SK-N-MC (cell line): ENCODE data around the gene TET2.

Experiments used
- DNase-seq: peaks from one replicate; pipeline ENCODE4 v3.0.0-alpha.2; 2011; ENCODE audit warnings: low read depth, low spot score
- H3K27ac ChIP-seq: fragments of 200-600 bp; sonication (generic); 2 replicates; pipeline ENCODE4 v1.5.1; 2016; ENCODE audit warnings: mixed run types
- H3K36me3 ChIP-seq: fragments of 200-600 bp; sonication (generic); 2 replicates; pipeline ENCODE4 v1.6.1; 2017; ENCODE audit warnings: antibody characterized with exemption, low read length, mixed read lengths; ENCODE audit not compliant: insufficient read depth
- H3K4me3 ChIP-seq: fragments of 200-600 bp; sonication (generic); 2 replicates; pipeline ENCODE4 v1.5.1; 2016
- H3K9ac ChIP-seq: fragments of 200-600 bp; sonication (generic); 2 replicates; pipeline ENCODE4 v1.8.0; 2017; ENCODE audit warnings: mixed run types, mixed read lengths; ENCODE audit not compliant: insufficient read length
- H3K9me3 ChIP-seq: fragments of 200-600 bp; sonication (generic); 2 replicates; pipeline ENCODE4 v1.6.1; 2017; ENCODE audit warnings: low read depth, mild to moderate bottlenecking, antibody characterized with exemption, low read length, moderate library complexity, mixed read lengths
- EZH2 ChIP-seq: fragments of 200-600 bp; sonication (generic); IDR thresholded peaks from one replicate; pipeline ENCODE4 v1.6.1; 2017; ENCODE audit warnings: antibody characterized with exemption
- FOXP2 ChIP-seq: optimal IDR thresholded peaks from 2 replicates; pipeline ENCODE3; 2011; ENCODE audit warnings: mild to moderate bottlenecking, moderate library complexity; ENCODE audit not compliant: insufficient read depth; ENCODE audit errors: extremely low read length, control extremely low read depth
- POLR2AphosphoS5 ChIP-seq: IDR thresholded peaks from 2 replicates; pipeline ENCODE4 v1.6.1; 2012; ENCODE audit warnings: mild to moderate bottlenecking, low read depth, low read length, borderline replicate concordance

Gene TET2

DNA sequence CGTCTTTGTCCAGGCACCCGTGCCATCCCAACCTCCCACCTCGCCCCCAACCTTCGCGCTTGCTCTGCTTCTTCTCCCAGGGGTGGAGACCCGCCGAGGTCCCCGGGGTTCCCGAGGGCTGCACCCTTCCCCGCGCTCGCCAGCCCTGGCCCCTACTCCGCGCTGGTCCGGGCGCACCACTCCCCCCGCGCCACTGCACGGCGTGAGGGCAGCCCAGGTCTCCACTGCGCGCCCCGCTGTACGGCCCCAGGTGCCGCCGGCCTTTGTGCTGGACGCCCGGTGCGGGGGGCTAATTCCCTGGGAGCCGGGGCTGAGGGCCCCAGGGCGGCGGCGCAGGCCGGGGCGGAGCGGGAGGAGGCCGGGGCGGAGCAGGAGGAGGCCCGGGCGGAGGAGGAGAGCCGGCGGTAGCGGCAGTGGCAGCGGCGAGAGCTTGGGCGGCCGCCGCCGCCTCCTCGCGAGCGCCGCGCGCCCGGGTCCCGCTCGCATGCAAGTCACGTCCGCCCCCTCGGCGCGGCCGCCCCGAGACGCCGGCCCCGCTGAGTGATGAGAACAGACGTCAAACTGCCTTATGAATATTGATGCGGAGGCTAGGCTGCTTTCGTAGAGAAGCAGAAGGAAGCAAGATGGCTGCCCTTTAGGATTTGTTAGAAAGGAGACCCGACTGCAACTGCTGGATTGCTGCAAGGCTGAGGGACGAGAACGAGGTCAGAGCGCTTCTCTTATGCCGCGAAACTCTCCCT is at the start of gene TET2:
Gene TET2, plus strand, starts transcription at position 601 of the 740 bp plus-strand sequence. CDS start 87,067 bp downstream, outside the sequence.
- Histone ChIP-seq H3K9ac (peak within 1 kb of the TSS; percentile 94), H3K36me3 (peaks cover 5% of the 10 kb centered on the region; the same call in 1 of the 2 replicates), H3K9me3 (no peaks in the 10 kb centered on the region), H3K27ac (peak within 1 kb of the TSS; percentile 74), H3K4me3 (peak within 1 kb of the TSS; percentile 82)
- TF ChIP-seq POLR2AphosphoS5 (peak; percentile 85), FOXP2 (no peak)
- no peak for DNase-seq

DNA sequence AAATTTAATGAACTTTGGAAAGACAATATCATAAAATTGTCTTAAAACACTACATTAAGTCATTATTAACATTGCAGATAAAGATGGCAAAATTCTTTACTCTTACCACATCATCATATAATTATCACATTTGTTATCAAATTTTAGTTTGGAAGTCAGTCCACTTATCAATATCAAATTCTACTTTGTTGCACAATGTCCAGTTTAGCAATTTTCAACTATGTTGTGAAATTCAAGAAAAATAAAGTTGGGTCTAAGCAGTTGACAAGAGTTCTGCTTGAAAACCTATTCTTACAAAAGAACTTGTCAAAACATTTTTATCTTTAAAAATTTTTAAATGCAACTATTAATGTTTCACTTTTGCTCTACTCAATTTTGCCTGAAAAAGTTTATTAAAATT is 44.7 kb upstream of the TET2 start:
- no peaks in the 10 kb centered on the region for H3K9me3 ChIP-seq

DNA sequence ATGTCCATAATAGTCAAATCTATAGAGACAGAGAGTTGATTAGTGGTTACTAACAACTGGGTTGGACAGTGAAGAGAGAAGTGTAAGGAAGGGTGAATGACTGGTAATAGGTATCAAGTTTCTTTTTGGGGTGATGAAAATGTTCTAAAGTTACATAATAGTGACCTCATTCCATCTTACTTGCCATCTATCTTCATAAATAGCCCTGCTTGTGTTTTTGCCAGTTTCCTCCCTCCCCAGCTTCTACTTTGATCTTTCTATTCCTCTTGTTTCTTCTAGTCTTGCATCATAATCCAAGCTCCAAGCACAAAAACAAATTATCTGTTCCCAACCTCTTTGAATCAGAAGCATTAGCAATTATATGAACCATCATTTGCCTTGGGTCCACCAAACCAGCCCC is 40.2 kb upstream of the TET2 start:
- Histone ChIP-seq H3K27ac (no peak overlapping the region), H3K36me3 (no peaks in the 10 kb centered on the region), H3K4me3 (no peak overlapping the region), H3K9ac (no peak overlapping the region), H3K9me3 (no peaks in the 10 kb centered on the region)
- DNase-seq: no peak
- TF ChIP-seq FOXP2: no peak
- no peak for TF ChIP-seq POLR2AphosphoS5
- no peak for TF ChIP-seq EZH2

More for the DNA sequence above, 44.7 kb upstream of the TET2 start:
- Histone ChIP-seq H3K27ac (no peak overlapping the region), H3K9ac (no peak overlapping the region), H3K4me3 (no peak overlapping the region), H3K36me3 (no peaks in the 10 kb centered on the region)
- TF ChIP-seq EZH2 (no peak), FOXP2 (no peak), POLR2AphosphoS5 (no peak)
- no peak for DNase-seq

DNA sequence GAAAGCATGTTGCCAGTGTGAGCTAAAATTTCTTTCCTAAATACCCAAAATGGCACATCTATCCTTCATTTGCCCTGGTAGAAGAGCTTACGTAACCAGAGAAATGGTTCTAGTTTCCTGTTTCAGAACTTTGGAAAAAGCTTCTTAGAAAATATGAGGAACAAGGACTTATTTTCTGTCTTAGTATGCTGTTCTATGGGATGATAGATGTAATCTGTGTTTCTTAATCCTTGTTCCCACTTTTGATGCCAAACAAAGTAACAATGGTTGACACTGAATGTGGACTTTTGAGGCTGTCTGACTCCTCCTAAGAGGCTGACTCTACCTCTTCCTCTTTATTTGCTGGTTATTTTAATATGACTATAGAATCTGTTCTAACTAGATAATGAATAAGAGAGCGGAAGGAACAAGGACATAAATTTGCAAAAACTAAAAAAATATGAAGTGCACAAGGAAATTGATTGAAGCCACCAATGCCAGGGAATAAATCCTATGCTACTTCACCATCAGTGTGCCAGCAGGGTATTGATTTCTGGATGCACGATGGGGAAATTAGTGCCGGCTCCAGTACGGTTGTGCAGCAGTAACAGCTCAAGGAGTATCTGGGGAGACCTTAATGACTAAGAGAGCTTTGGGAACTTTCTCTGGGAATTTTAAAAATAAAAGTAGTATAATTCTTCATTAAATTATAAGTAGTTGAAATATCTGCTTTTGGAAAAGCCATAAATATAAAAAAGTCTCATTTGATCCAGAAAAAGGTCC is 39.4 kb upstream of the TET2 start:
- H3K9me3 ChIP-seq: no peaks in the 10 kb centered on the region
- no peak overlapping the region for H3K9ac ChIP-seq
- TF ChIP-seq EZH2: no peak
- TF ChIP-seq FOXP2: no peak
- TF ChIP-seq POLR2AphosphoS5: no peak
- H3K4me3 ChIP-seq: no peak overlapping the region
- no peak overlapping the region for H3K27ac ChIP-seq
- no peak for DNase-seq
- no peaks in the 10 kb centered on the region for H3K36me3 ChIP-seq

DNA sequence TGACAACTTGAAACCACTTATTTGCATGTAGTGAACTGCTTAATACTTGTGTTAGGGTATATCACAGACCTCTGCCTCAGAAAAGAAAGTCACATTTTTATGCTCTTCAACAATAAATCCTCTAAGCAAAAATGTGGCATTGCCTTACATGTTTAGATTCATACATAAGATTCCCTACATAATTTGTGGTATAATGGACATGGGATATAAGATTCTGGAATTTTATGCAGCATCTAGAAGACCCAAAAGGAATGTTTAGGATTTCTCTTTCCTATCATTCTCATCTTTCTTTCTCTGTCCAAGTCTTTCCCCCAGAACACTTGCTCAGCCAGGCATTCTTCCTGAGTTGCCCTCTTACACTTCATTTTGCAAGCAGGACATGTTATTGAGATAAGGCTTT is 37.7 kb upstream of the TET2 start:
- Histone ChIP-seq H3K9ac (no peak overlapping the region), H3K9me3 (no peaks in the 10 kb centered on the region), H3K27ac (no peak overlapping the region), H3K36me3 (no peaks in the 10 kb centered on the region), H3K4me3 (no peak overlapping the region)
- TF ChIP-seq FOXP2: no peak
- no peak for TF ChIP-seq POLR2AphosphoS5
- TF ChIP-seq EZH2: no peak
- no peak for DNase-seq

DNA sequence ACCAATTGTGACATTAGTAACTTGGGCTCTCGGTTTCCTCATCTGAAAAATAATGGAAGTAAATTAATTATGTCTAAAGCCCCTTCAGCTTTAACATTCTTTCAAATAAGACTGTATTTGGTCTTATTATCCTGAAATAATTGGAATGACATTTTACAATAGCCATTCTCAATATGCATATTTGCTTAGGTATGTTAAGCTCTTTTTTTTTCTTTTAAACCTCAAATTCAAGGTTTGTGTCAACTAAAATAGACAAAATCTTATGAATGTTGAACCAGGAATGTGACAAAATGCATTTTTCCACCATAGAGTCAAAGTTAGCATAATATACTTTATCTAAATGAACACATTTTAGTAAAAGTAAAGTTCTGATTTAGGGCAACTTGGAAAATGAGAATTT is 34.4 kb upstream of the TET2 start:
- no peak overlapping the region for H3K27ac ChIP-seq
- no peak for DNase-seq
- TF ChIP-seq FOXP2 (no peak), POLR2AphosphoS5 (no peak), EZH2 (no peak)
- H3K9ac ChIP-seq: no peak overlapping the region
- H3K4me3 ChIP-seq: no peak overlapping the region
- H3K9me3 ChIP-seq: no peaks in the 10 kb centered on the region
- no peaks in the 10 kb centered on the region for H3K36me3 ChIP-seq

DNA sequence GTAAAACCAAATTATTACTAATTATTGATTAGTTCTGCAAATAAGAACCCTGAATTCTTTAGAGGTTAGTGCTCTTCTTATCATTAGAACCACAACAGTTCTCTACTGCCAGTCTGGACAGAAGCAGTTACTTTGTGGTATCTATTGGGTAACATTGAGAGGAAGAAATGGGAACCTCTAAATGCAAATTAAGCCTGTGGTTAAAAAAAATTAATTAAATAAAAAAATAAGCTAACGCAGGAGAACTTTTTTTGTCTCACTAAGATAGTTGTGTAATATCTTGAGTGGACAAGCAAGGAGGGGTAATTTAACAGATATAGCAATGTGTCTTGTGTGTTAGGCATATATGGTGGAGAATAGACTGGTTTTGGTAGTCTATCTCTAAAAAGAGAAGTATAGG is 32.9 kb upstream of the TET2 start:
- no peak for DNase-seq
- H3K9ac ChIP-seq: no peak overlapping the region
- TF ChIP-seq POLR2AphosphoS5: no peak
- no peak overlapping the region for H3K27ac ChIP-seq
- no peak overlapping the region for H3K4me3 ChIP-seq
- H3K9me3 ChIP-seq: no peaks in the 10 kb centered on the region
- no peaks in the 10 kb centered on the region for H3K36me3 ChIP-seq

DNA sequence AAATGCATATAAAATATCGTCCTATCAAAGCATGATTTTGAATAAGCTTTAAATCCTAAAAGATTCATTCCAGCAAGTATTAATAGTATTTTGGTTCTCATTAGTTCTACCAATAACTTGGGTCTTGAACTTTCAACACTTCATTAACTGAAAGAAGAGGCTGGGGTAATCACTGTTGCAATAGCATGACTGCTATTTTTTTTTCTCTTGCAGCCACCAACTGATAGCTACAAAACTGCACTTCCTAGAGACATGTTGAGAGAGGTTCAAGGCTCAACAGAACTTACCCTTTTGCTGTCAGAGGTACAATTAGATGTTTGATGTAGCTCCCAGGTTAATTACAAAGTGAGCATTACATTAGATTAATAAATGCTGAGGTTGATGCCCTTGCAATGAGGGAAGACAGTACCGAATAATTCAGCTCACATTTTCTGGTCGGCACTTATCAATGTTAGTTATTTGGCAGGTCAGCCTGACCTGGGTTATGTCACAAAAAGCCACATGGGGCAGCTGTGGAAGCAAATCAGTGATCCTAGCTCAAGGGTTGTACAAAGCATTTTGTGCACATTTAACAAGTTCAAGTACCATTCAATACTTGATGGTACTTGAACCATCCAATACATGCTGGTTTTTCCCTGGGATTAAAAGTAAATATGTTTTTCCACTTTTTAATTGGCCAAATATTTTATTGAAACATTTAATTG is 29.9 kb upstream of the TET2 start:
- H3K4me3 ChIP-seq: no peak overlapping the region
- no peak overlapping the region for H3K27ac ChIP-seq
- H3K9ac ChIP-seq: no peak overlapping the region
- H3K9me3 ChIP-seq: no peaks in the 10 kb centered on the region
- TF ChIP-seq POLR2AphosphoS5 (no peak), FOXP2 (no peak)
- no peak for DNase-seq
- no peaks in the 10 kb centered on the region for H3K36me3 ChIP-seq
